GM21529 (cell line): ENCODE data around the gene LRRK2.
"Not testable (repeated sequence)": the region's sequence is repeated elsewhere in the genome, so short reads cannot be mapped to it uniquely, and the experiment has no call there.

ENCODE experiments used
- ATAC-seq: cut with Tn5 transposase; IDR thresholded peaks from one replicate; pipeline ENCODE4 v1.9.1; 2021; ENCODE audit not compliant: unreplicated experiment

The LRRK2 gene

GRCh38 chr12:40211186-40211585 is 13.6 kb upstream of the LRRK2 start:
- not testable (repeated sequence) for ATAC-seq

GRCh38 chr12:40212566-40212965 is 12.2 kb upstream of the LRRK2 start:
- ATAC-seq, result no peak

GRCh38 chr12:40215982-40216381 is 8.8 kb upstream of the LRRK2 start:
- ATAC-seq, result no peak

- no peak for ATAC-seq
Observed at GRCh38 chr12:40216516-40217288, 8.1 kb upstream of the LRRK2 start.

GRCh38 chr12:40219760-40220159 is 5.0 kb upstream of the LRRK2 start:
- ATAC-seq, result no peak

- ATAC-seq, result no peak
Observed at GRCh38 chr12:40222247-40222646, 2.5 kb upstream of the LRRK2 start.

GRCh38 chr12:40223646-40224045 is 1.2 kb upstream of the LRRK2 start:
- no peak for ATAC-seq

GRCh38 chr12:40225337-40225983 is 663 bp downstream of the LRRK2 start:
- no peak for ATAC-seq

GRCh38 chr12:40225984-40226602 is 1.3 kb downstream of the LRRK2 start:
- ATAC-seq, result peak; percentile 71

GRCh38 chr12:40226705-40227104 is 1.9 kb downstream of the LRRK2 start:
- peak; percentile 22 for ATAC-seq

- no peak for ATAC-seq
Observed at GRCh38 chr12:40227447-40227846, 2.6 kb downstream of the LRRK2 start.

GRCh38 chr12:40228727-40229126 is 3.9 kb downstream of the LRRK2 start:
- ATAC-seq, result no peak

- ATAC-seq, result no peak
Observed at GRCh38 chr12:40229690-40230651, 5.2 kb downstream of the LRRK2 start.

GRCh38 chr12:40232602-40233001 is 7.8 kb downstream of the LRRK2 start:
- peak; percentile 68 for ATAC-seq

GRCh38 chr12:40233741-40234367 is 9.1 kb downstream of the LRRK2 start:
- no peak for ATAC-seq

GRCh38 chr12:40236357-40236850 is 11.6 kb downstream of the LRRK2 start:
- no peak for ATAC-seq

- ATAC-seq, result no peak
Observed at GRCh38 chr12:40238266-40238902, 13.6 kb downstream of the LRRK2 start.

- ATAC-seq, result no peak
Observed at GRCh38 chr12:40238979-40239378, 14.2 kb downstream of the LRRK2 start.

- ATAC-seq, result no peak
Observed at GRCh38 chr12:40240779-40241178, 16.0 kb downstream of the LRRK2 start.

GRCh38 chr12:40241741-40242140 is 16.9 kb downstream of the LRRK2 start:
- ATAC-seq, result no peak
